ENCODE results near the gene L1CAM.

DNA sequence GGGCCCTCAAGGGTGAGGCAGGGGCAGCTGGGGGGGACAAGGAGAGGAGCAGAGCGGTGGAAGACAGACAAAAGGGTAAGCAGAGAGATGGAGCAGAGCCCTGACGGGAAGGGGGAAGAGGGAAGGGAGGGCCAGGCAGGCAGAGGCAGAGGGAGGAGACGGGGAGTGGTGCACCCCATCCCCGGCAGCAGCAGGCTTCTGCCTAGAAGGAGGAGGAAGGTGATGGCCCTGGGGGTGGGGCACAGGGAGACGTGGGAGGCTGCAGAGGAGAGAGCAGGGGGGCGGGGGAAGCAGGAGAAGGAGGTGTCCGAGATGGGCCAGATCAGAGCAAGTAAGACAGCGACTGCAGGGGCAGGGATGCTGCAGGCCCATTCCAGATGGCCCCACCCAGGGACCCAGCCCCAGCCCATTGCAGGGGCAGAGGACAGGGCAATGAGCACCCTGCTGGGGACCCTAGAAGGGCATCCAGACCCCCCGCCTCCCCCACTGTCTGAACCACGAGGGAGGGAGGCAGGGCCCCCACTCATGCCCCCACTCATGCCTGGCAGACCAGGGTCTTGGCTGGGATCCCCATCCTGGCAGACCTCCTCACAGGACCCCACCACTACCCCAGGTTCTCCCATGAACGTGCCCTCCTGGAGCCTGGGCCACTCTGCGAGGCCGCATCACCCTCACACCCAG, 2.7 kb downstream of the L1CAM start:
- TF ChIP-seq, protein P1, sequence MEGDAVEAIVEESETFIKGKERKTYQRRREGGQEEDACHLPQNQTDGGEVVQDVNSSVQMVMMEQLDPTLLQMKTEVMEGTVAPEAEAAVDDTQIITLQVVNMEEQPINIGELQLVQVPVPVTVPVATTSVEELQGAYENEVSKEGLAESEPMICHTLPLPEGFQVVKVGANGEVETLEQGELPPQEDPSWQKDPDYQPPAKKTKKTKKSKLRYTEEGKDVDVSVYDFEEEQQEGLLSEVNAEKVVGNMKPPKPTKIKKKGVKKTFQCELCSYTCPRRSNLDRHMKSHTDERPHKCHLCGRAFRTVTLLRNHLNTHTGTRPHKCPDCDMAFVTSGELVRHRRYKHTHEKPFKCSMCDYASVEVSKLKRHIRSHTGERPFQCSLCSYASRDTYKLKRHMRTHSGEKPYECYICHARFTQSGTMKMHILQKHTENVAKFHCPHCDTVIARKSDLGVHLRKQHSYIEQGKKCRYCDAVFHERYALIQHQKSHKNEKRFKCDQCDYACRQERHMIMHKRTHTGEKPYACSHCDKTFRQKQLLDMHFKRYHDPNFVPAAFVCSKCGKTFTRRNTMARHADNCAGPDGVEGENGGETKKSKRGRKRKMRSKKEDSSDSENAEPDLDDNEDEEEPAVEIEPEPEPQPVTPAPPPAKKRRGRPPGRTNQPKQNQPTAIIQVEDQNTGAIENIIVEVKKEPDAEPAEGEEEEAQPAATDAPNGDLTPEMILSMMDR (IDR thresholded peaks at IDR 0.05), result no peak
- TF ChIP-seq POLR2A (IDR thresholded peaks at IDR 0.05), result no peak
